GM12801 (cell line): ENCODE data around the gene PKM.

Source experiments
- TF ChIP-seq, protein P1 (sequence below): IDR thresholded peaks from one replicate; pipeline ENCODE4 v1.5.1; 2011; ENCODE audit warnings: control low read depth; ENCODE audit not compliant: insufficient read length; ENCODE audit errors: extremely low read depth

The PKM gene

GRCh38 chr15:72205273-72205672, 25.7 kb downstream of the PKM start:
- TF ChIP-seq, protein P1, sequence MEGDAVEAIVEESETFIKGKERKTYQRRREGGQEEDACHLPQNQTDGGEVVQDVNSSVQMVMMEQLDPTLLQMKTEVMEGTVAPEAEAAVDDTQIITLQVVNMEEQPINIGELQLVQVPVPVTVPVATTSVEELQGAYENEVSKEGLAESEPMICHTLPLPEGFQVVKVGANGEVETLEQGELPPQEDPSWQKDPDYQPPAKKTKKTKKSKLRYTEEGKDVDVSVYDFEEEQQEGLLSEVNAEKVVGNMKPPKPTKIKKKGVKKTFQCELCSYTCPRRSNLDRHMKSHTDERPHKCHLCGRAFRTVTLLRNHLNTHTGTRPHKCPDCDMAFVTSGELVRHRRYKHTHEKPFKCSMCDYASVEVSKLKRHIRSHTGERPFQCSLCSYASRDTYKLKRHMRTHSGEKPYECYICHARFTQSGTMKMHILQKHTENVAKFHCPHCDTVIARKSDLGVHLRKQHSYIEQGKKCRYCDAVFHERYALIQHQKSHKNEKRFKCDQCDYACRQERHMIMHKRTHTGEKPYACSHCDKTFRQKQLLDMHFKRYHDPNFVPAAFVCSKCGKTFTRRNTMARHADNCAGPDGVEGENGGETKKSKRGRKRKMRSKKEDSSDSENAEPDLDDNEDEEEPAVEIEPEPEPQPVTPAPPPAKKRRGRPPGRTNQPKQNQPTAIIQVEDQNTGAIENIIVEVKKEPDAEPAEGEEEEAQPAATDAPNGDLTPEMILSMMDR = no peak

DNA sequence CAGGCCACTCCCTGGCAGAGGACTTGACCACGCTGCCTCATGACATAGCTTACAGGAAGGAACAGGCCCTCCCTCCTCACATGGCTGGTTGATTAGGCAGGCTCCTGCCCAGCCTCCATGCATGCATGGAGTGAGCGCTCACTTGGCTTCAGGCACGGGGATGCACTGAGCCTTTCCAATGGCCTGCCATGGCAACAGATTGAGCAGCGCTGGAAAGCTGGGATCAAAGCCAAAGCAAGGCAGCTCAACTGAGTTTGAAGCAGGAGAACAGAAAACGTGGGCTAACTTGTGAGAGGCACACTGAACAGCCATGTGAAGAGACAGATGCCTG, 27.5 kb downstream of the PKM start:
- TF ChIP-seq, protein P1 = no peak

DNA sequence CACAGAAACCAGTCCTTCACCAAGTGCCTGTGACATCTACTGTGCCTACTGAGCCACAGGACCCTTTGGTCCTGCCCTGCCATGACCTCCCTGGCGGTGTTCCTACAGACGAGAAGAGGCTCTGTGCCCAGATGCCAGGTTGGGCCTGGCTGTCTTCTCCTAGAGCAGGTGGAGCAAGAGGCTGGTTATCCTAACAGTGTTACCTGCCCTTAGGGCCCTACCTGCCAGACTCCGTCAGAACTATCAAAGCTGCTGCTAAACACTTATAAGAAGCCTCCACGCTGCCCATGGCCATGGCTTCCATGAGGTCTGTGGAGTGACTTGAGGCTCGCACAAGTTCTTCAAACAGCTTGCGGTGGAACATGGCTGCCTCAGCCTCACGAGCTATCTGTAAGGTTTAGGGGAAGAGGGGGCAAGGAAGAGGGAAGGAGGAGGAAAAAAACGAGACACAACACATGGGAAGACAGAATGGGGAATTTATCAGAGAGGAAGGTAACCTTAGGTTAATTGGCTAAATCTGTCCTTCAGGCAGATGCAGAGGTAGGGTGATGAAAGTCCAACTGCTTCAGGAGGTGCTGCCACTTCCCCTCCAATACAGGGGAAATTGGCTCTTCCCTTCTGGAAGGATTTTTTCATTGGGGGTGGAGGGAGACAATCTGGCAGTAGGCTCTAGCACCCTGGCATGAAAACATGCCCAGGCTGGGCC, 28.0 kb downstream of the PKM start:
- TF ChIP-seq, protein P1 = no peak

GRCh38 chr15:72202302-72202701, 28.7 kb downstream of the PKM start:
- TF ChIP-seq, protein P1 = no peak

DNA sequence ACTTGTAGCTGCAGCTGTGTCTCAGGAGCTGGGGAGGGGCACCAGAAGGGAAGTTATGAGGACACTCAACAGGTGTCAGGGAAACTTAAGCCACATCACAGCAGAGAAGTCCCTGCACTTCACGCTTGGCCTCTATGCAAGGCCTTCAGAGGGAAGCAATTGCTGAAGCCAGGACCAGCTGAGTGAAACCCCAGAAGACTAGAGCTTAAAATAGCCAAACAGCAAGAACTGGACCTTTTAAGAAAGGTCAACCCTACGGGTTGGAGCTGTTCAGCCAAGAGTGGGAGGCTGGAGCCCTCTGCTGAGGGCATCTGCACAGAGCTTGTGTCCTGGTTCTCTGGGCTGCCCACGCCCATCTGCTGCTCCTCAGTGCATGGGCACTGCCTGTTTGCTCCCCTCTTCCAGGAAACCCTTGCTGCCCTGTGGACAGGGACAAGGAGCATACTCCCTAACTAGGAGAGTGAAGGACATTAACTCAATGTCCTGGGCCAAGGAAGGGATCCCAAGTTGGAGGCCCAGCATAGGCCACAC, 29.5 kb downstream of the PKM start:
- TF ChIP-seq, protein P1 = no peak

GRCh38 chr15:72200395-72201237, 30.4 kb downstream of the PKM start:
- TF ChIP-seq, protein P1 = no peak

GRCh38 chr15:72199721-72200212, 31.2 kb downstream of the PKM start:
- TF ChIP-seq, protein P1 = no peak
